ENCODE measurements around the gene RGS11. TPM values are rescaled to one million over a fixed set of nuclear protein-coding genes. Genes with fewer than 3 reads are reported as not detected.
A peak's percentile ranks its signal among the peaks of the same experiment; 100 is the strongest.

Gene RGS11
- total and polyA plus RNA-seq, 9 of the 15 experiments (the other 6 are each of a cell fraction or from before 2014, with no cell fraction given), result not detected

DNA sequence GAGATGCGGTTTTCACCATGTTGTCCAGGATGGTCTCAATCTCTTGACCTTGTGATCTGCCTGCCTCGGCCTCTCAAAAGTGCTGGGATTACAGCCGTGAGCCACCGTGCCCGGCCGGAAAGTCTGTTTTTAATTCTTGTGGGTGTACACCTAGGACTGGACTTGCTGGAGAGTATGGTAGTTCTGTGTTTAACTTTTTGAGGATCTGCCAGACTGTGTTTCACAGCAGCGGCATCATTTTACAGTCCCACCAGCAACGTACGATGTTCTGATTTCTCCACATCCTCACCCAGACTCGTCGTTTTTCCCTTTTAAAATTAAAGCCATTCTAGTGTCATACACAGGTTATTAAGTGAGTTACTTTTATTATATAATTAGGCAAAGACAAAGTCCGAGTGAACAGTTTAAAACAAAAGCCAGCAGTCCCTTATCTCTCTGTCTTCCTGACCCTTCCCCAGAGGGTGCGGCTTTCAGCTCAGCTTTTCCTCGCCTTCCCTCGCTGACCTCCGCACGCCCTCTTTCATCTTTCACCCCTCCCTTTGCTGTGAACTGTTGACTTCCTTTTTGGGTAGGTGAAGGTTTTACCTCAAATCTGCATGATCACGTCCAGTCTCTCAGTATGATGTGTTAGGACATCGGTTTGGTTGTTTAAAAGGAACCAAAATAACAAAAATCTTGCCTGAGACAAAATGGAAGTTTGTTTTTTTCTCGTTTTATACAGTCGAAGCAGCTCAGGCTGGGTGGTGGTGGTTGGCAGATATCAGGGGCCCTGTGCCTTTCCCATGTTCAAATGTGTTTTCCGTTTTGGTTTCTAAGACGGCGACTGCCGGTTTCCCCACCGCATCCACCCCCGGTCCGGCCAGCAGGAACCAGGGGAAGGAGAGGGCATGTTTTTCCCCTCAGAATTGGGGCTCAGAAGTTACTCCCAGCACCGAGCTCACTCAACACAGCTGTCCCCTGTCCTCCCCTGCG, 23.1 kb downstream of the RGS11 start (continued):
- TF ChIP-seq, protein P1, sequence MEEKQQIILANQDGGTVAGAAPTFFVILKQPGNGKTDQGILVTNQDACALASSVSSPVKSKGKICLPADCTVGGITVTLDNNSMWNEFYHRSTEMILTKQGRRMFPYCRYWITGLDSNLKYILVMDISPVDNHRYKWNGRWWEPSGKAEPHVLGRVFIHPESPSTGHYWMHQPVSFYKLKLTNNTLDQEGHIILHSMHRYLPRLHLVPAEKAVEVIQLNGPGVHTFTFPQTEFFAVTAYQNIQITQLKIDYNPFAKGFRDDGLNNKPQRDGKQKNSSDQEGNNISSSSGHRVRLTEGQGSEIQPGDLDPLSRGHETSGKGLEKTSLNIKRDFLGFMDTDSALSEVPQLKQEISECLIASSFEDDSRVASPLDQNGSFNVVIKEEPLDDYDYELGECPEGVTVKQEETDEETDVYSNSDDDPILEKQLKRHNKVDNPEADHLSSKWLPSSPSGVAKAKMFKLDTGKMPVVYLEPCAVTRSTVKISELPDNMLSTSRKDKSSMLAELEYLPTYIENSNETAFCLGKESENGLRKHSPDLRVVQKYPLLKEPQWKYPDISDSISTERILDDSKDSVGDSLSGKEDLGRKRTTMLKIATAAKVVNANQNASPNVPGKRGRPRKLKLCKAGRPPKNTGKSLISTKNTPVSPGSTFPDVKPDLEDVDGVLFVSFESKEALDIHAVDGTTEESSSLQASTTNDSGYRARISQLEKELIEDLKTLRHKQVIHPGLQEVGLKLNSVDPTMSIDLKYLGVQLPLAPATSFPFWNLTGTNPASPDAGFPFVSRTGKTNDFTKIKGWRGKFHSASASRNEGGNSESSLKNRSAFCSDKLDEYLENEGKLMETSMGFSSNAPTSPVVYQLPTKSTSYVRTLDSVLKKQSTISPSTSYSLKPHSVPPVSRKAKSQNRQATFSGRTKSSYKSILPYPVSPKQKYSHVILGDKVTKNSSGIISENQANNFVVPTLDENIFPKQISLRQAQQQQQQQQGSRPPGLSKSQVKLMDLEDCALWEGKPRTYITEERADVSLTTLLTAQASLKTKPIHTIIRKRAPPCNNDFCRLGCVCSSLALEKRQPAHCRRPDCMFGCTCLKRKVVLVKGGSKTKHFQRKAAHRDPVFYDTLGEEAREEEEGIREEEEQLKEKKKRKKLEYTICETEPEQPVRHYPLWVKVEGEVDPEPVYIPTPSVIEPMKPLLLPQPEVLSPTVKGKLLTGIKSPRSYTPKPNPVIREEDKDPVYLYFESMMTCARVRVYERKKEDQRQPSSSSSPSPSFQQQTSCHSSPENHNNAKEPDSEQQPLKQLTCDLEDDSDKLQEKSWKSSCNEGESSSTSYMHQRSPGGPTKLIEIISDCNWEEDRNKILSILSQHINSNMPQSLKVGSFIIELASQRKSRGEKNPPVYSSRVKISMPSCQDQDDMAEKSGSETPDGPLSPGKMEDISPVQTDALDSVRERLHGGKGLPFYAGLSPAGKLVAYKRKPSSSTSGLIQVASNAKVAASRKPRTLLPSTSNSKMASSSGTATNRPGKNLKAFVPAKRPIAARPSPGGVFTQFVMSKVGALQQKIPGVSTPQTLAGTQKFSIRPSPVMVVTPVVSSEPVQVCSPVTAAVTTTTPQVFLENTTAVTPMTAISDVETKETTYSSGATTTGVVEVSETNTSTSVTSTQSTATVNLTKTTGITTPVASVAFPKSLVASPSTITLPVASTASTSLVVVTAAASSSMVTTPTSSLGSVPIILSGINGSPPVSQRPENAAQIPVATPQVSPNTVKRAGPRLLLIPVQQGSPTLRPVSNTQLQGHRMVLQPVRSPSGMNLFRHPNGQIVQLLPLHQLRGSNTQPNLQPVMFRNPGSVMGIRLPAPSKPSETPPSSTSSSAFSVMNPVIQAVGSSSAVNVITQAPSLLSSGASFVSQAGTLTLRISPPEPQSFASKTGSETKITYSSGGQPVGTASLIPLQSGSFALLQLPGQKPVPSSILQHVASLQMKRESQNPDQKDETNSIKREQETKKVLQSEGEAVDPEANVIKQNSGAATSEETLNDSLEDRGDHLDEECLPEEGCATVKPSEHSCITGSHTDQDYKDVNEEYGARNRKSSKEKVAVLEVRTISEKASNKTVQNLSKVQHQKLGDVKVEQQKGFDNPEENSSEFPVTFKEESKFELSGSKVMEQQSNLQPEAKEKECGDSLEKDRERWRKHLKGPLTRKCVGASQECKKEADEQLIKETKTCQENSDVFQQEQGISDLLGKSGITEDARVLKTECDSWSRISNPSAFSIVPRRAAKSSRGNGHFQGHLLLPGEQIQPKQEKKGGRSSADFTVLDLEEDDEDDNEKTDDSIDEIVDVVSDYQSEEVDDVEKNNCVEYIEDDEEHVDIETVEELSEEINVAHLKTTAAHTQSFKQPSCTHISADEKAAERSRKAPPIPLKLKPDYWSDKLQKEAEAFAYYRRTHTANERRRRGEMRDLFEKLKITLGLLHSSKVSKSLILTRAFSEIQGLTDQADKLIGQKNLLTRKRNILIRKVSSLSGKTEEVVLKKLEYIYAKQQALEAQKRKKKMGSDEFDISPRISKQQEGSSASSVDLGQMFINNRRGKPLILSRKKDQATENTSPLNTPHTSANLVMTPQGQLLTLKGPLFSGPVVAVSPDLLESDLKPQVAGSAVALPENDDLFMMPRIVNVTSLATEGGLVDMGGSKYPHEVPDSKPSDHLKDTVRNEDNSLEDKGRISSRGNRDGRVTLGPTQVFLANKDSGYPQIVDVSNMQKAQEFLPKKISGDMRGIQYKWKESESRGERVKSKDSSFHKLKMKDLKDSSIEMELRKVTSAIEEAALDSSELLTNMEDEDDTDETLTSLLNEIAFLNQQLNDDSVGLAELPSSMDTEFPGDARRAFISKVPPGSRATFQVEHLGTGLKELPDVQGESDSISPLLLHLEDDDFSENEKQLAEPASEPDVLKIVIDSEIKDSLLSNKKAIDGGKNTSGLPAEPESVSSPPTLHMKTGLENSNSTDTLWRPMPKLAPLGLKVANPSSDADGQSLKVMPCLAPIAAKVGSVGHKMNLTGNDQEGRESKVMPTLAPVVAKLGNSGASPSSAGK (IDR thresholded peaks at IDR 0.05), result 0 out of 2 replicates have a peak, but pooled peaks have one; percentile 42
- no peak for TF ChIP-seq POLR2B (IDR thresholded peaks at IDR 0.05; ENCODE audit: low read depth, partially characterized antibody)
- TF ChIP-seq MECOM (CRISPR knock-in tag; IDR thresholded peaks at IDR 0.05), result peak; percentile 38; the same call in 1 of the 2 replicates
- peak; percentile 50; the same call in 1 of the 2 replicates for TF ChIP-seq MEF2D (tag; conservative IDR thresholded peaks at IDR 0.05; ENCODE audit: low read depth)
- no peak; the same call in 1 of the 2 replicates for TF ChIP-seq JUND (IDR thresholded peaks at IDR 0.05; ENCODE audit: borderline replicate concordance, low read depth, low read length)
- peak; percentile 46; the same call in 1 of the 3 replicates for TF ChIP-seq JUND (tag; IDR thresholded peaks at IDR 0.05; ENCODE audit: borderline replicate concordance, low read depth, low read length)
- no peak for TF ChIP-seq FOXK2 (conservative IDR thresholded peaks at IDR 0.05 in 1 of 2, IDR thresholded peaks at IDR 0.05 in 1 of 2; ENCODE audit: low read depth in 2 of 2)
- TF ChIP-seq U2AF1 (optimal IDR thresholded peaks at IDR 0.05; ENCODE audit: low read depth, low read length), result no peak
- peak; percentile 58; the same call in 1 of the 2 replicates for TF ChIP-seq ETV5 (CRISPR knock-in tag; IDR thresholded peaks at IDR 0.05; ENCODE audit: low read depth)
- 0 out of 2 replicates have a peak, but pooled peaks have one; percentile 13 for TF ChIP-seq ZFX (CRISPR knock-in tag; IDR thresholded peaks at IDR 0.05)
- TF ChIP-seq ZNF197 (CRISPR knock-in tag; IDR thresholded peaks at IDR 0.05; ENCODE audit: low read depth), result peak; percentile 54; the same call in 1 of the 2 replicates
- 0 out of 2 replicates have a peak, but pooled peaks have one; percentile 12 for TF ChIP-seq CREM (IDR thresholded peaks at IDR 0.05; ENCODE audit: low read depth)
- 0 out of 3 replicates have a peak, but pooled peaks of 1 of the 2 experiments have one; percentile 23 for TF ChIP-seq CBX3 (IDR thresholded peaks at IDR 0.05; ENCODE audit: borderline replicate concordance in 1 of 2, low read length in 2 of 2)
- no peak for TF ChIP-seq NR2C2 (CRISPR knock-in tag; IDR thresholded peaks at IDR 0.05)
- peak; percentile 86 for TF ChIP-seq NR2C2 (tag; IDR thresholded peaks at IDR 0.05)
